ENCODE measurements around the gene DRC7. TPM values are rescaled to one million over a fixed set of nuclear protein-coding genes. Genes with fewer than 3 reads are reported as not detected.

DRC7 gene
- total and polyA plus RNA-seq, 9 of the 15 experiments (the other 6 are each of a cell fraction or from before 2014, with no cell fraction given): 0.04 to 0.33 (median 0.12) TPM; not detected in 3

DNA sequence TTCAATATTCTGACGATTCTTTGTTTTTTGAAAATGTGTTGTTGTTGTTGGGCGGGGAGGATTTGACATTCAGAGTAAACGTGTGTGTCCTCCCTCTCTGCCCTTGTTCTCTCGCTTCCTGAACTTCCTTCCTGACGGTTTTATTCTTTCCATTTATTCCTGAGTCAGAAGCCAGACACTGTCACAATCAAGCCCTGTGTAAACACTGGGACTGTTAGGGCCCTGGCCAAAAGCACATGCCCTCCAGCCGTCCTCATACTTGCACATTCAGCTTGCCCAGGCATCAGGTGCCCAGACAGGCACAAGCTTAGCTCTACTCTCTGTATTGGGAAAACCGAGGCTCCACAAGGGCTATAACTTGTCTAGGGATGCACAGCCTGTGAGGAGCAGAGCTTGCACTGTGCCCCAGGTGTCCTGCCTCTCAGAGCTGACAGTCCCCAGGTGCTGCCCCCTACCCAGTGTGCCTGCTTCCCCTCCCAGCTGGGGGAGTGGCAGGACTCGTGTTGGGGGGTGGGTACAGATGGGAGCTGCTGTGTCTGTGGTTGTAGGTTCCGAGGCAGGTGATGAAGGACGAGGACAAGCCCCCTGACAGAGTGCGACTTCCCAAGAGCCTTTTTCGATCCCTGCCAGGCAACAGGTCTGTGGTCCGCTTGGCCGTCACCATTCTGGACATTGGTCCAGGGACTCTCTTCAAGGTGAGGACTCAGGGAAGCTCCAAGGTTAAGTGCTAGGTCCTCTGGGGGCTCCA lies 16.8 kb upstream of the DRC7 start (continued):
- TF ChIP-seq TAF9B (IDR thresholded peaks at IDR 0.05; ENCODE audit: partially characterized antibody): no peak
- TF ChIP-seq RCOR1 (IDR thresholded peaks at IDR 0.05; ENCODE audit: borderline replicate concordance in 1 of 2, low read depth in 2 of 2, low read length in 2 of 2): no peak
- no peak for TF ChIP-seq SMARCA4 (IDR thresholded peaks at IDR 0.05)
- no peak for TF ChIP-seq TGIF2 (CRISPR knock-in tag; IDR thresholded peaks at IDR 0.05)
- no peak for TF ChIP-seq THAP12 (CRISPR knock-in tag; IDR thresholded peaks at IDR 0.05)
- no peak for TF ChIP-seq ZNF583 (CRISPR knock-in tag; IDR thresholded peaks at IDR 0.05)
- no peak for TF ChIP-seq MTA1 (IDR thresholded peaks at IDR 0.05; ENCODE audit: borderline replicate concordance)

DNA sequence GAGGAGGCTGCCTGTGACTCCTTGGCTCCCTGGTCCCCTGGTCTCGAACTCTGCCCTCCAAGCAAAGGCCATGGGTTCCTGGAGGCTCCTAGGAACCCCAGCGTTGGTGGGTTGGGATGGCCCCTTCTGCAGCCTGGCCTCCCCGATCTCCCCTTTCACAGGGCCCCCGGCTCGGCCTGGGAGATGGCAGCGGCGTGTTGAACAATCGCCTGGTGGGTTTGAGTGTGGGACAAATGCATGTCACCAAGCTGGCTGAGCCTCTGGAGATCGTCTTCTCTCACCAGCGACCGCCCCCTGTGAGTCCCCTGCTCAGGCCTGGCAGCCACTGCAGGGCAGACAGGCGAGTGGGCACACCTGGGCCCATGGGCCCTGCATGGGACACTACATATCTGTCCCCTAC lies 15.6 kb upstream of the DRC7 start:
- Histone ChIP-seq H2AFZ (ENCODE audit: low read depth, low read length) (no peak overlapping the region), H3K27me3 (ENCODE audit: control insufficient read depth in 2 of 2, insufficient read depth in 2 of 2, low read length in 2 of 2) (no peaks in the 10 kb centered on the region), H3K4me2 (ENCODE audit: insufficient read depth, low read length) (no peak overlapping the region), H3K4me3 (no peak overlapping the region), H3K4me1 (replicated peaks in 1 of 2; ENCODE audit: control insufficient read depth in 2 of 2, insufficient read depth in 2 of 2, low read length in 2 of 2) (peaks cover 24 to 44% of the 10 kb centered on the region in 2 experiments), H3K9ac (ENCODE audit: insufficient read depth in 1 of 2, low read depth in 2 of 2, low read length in 2 of 2) (peak overlapping the region in 1 of 2 experiments; percentile 43; a peak in 1 of 4 replicates), H4K20me1 (replicated peaks; ENCODE audit: control insufficient read depth, insufficient read depth, low read length) (no peaks in the 10 kb centered on the region), H3K9me1 (ENCODE audit: control insufficient read depth, insufficient read depth, low read length) (no peaks in the 10 kb centered on the region), H3K36me3 (ENCODE audit: control insufficient read depth, insufficient read depth, low read length) (no peaks in the 10 kb centered on the region), H3K9me3 (replicated peaks; ENCODE audit: control insufficient read depth, insufficient read depth, low read depth, low read length) (no peaks in the 10 kb centered on the region), H3K27ac (ENCODE audit: extremely low read depth, low read depth, low read length) (no peak overlapping the region), H3K79me2 (ENCODE audit: control insufficient read depth, insufficient read depth, low read length) (no peaks in the 10 kb centered on the region)
- POLR2A ChIA-PET: no interaction called here
- ATAC-seq (no peak), FAIRE-seq (no peak), DNase-seq (ENCODE audit: extremely low read depth in 1 of 4, low spot score in 3 of 4) (no peak)
- CTCF ChIA-PET (ENCODE audit: low intra/inter-chr PET ratio): no interaction called here
- 69% methylated on average over 12 of the region's 12 CpGs for WGBS (ENCODE audit: insufficient coverage, low coverage, missing lambda C conversion rate)
- no TSS peak for BruUV-seq (replicated peaks)
- intact Hi-C loops (cut with micrococcal nuclease): no loop called here
- in situ Hi-C loops (cut with MboI): no loop called here
- TF ChIP-seq CREM (IDR thresholded peaks at IDR 0.05; ENCODE audit: low read depth) (no peak), SP2 (IDR thresholded peaks at IDR 0.05; ENCODE audit: extremely low read depth, low read depth, low read length, poor library complexity, severe bottlenecking) (no peak), ZNF280B (CRISPR knock-in tag; IDR thresholded peaks at IDR 0.05) (no peak), CHCHD3 (CRISPR knock-in tag; IDR thresholded peaks at IDR 0.05) (no peak)
- TF ChIP-seq, protein P1, sequence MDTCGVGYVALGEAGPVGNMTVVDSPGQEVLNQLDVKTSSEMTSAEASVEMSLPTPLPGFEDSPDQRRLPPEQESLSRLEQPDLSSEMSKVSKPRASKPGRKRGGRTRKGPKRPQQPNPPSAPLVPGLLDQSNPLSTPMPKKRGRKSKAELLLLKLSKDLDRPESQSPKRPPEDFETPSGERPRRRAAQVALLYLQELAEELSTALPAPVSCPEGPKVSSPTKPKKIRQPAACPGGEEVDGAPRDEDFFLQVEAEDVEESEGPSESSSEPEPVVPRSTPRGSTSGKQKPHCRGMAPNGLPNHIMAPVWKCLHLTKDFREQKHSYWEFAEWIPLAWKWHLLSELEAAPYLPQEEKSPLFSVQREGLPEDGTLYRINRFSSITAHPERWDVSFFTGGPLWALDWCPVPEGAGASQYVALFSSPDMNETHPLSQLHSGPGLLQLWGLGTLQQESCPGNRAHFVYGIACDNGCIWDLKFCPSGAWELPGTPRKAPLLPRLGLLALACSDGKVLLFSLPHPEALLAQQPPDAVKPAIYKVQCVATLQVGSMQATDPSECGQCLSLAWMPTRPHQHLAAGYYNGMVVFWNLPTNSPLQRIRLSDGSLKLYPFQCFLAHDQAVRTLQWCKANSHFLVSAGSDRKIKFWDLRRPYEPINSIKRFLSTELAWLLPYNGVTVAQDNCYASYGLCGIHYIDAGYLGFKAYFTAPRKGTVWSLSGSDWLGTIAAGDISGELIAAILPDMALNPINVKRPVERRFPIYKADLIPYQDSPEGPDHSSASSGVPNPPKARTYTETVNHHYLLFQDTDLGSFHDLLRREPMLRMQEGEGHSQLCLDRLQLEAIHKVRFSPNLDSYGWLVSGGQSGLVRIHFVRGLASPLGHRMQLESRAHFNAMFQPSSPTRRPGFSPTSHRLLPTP (IDR thresholded peaks at IDR 0.05; ENCODE audit: borderline replicate concordance, extremely low read depth, insufficient read length): no peak
